Measurements from ENCODE around the gene APBB2.
"Not testable (repeated sequence)": the region's sequence is repeated elsewhere in the genome, so short reads cannot be mapped to it uniquely, and the experiment has no call there.

Gene APBB2

GRCh38 chr4:40998675-40999358 lies 215.5 kb downstream of the APBB2 start:
- Histone ChIP-seq H3K27me3 (ENCODE audit: insufficient read depth, low read length) (no peaks in the 10 kb centered on the region), H4K8ac (ENCODE audit: low read depth, low read length) (no peak overlapping the region), H3K23ac (ENCODE audit: low read length) (no peak overlapping the region), H3K79me1 (ENCODE audit: low read length) (no peaks in the 10 kb centered on the region), H3K9me3 (ENCODE audit: insufficient read depth, low read depth, low read length) (no peaks in the 10 kb centered on the region), H2BK5ac (ENCODE audit: low read depth, low read length, poor library complexity) (no peak overlapping the region), H3K4me2 (ENCODE audit: low read length) (no peak overlapping the region), H3K4ac (ENCODE audit: low read depth, low read length) (no peak overlapping the region), H2BK12ac (ENCODE audit: low read length) (no peak overlapping the region), H3K14ac (ENCODE audit: low read length) (no peak overlapping the region), H2BK120ac (ENCODE audit: insufficient read depth, low read length, poor library complexity) (no peak overlapping the region), H4K12ac (ENCODE audit: low read depth, low read length) (no peak overlapping the region), H3K36me3 (ENCODE audit: control insufficient read depth in 1 of 2, insufficient read depth in 2 of 2, low read length in 2 of 2) (no peaks in the 10 kb centered on the region), H3K9ac (ENCODE audit: low read length) (no peak overlapping the region), H4K91ac (ENCODE audit: low read depth, low read length) (no peak overlapping the region), H2AK5ac (ENCODE audit: low read length) (no peak overlapping the region), H3K18ac (ENCODE audit: low read length) (no peak overlapping the region), H3K4me1 (ENCODE audit: control insufficient read depth in 1 of 2, insufficient read depth in 2 of 2, low read length in 2 of 2) (peaks cover 1 to 3% of the 10 kb centered on the region in 2 experiments), H3K27ac (ENCODE audit: low read depth, low read length) (no peak overlapping the region), H2AFZ (ENCODE audit: insufficient read depth, low read length, poor library complexity) (no peak overlapping the region), H3K79me2 (ENCODE audit: control insufficient read depth, insufficient read depth, low read length, poor library complexity) (no peaks in the 10 kb centered on the region), H3K4me3 (ENCODE audit: low read depth, low read length) (no peak overlapping the region)
- no CpG with 5 or more reads among the region's 10 CpGs for WGBS (ENCODE audit: extremely low coverage, insufficient coverage, insufficient read length)
- DNase-seq = peak in 1 of 2 donors; percentile 41

GRCh38 chr4:40995850-40996249 lies 218.5 kb downstream of the APBB2 start:
- H3K36me3 ChIP-seq (ENCODE audit: control insufficient read depth in 1 of 2, insufficient read depth in 2 of 2, low read length in 2 of 2) = no peaks in the 10 kb centered on the region
- no peak overlapping the region for H4K91ac ChIP-seq (ENCODE audit: low read depth, low read length)
- H2BK120ac ChIP-seq (ENCODE audit: insufficient read depth, low read length, poor library complexity) = no peak overlapping the region
- no peaks in the 10 kb centered on the region for H3K27me3 ChIP-seq (ENCODE audit: insufficient read depth, low read length)
- H3K4me2 ChIP-seq (ENCODE audit: low read length) = no peak overlapping the region
- no peak overlapping the region for H3K4me3 ChIP-seq (ENCODE audit: low read depth, low read length)
- no peak overlapping the region for H3K27ac ChIP-seq (ENCODE audit: low read depth, low read length)
- H4K8ac ChIP-seq (ENCODE audit: low read depth, low read length) = no peak overlapping the region
- WGBS (ENCODE audit: extremely low coverage, insufficient coverage, insufficient read length) = no CpG with 5 or more reads among the region's 2 CpGs
- no peak overlapping the region for H2AFZ ChIP-seq (ENCODE audit: insufficient read depth, low read length, poor library complexity)
- H2BK12ac ChIP-seq (ENCODE audit: low read length) = no peak overlapping the region
- H3K23ac ChIP-seq (ENCODE audit: low read length) = no peak overlapping the region
- H3K79me2 ChIP-seq (ENCODE audit: control insufficient read depth, insufficient read depth, low read length, poor library complexity) = no peaks in the 10 kb centered on the region
- no peak overlapping the region for H3K18ac ChIP-seq (ENCODE audit: low read length)
- no peak overlapping the region for H3K14ac ChIP-seq (ENCODE audit: low read length)
- H3K9me3 ChIP-seq (ENCODE audit: insufficient read depth, low read depth, low read length) = no peaks in the 10 kb centered on the region
- DNase-seq = no peak
- no peak overlapping the region for H4K12ac ChIP-seq (ENCODE audit: low read depth, low read length)
- H3K4me1 ChIP-seq (ENCODE audit: control insufficient read depth in 1 of 2, insufficient read depth in 2 of 2, low read length in 2 of 2) = peaks cover 1 to 3% of the 10 kb centered on the region in 2 experiments
- H3K9ac ChIP-seq (ENCODE audit: low read length) = no peak overlapping the region
- no peaks in the 10 kb centered on the region for H3K79me1 ChIP-seq (ENCODE audit: low read length)
- H2AK5ac ChIP-seq (ENCODE audit: low read length) = no peak overlapping the region
- no peak overlapping the region for H2BK5ac ChIP-seq (ENCODE audit: low read depth, low read length, poor library complexity)
- H3K4ac ChIP-seq (ENCODE audit: low read depth, low read length) = no peak overlapping the region

- H2BK5ac ChIP-seq (ENCODE audit: low read depth, low read length, poor library complexity); H3K27ac ChIP-seq (ENCODE audit: low read depth, low read length); H4K12ac ChIP-seq (ENCODE audit: low read depth, low read length); H3K23ac ChIP-seq (ENCODE audit: low read length); H4K91ac ChIP-seq (ENCODE audit: low read depth, low read length); H2AFZ ChIP-seq (ENCODE audit: insufficient read depth, low read length, poor library complexity); H3K4me1 ChIP-seq (ENCODE audit: control insufficient read depth in 1 of 2, insufficient read depth in 2 of 2, low read length in 2 of 2); H3K18ac ChIP-seq (ENCODE audit: low read length); H3K4ac ChIP-seq (ENCODE audit: low read depth, low read length); H2AK5ac ChIP-seq (ENCODE audit: low read length); DNase-seq; H4K8ac ChIP-seq (ENCODE audit: low read depth, low read length); H3K79me2 ChIP-seq (ENCODE audit: control insufficient read depth, insufficient read depth, low read length, poor library complexity); H3K4me2 ChIP-seq (ENCODE audit: low read length); H3K36me3 ChIP-seq (ENCODE audit: control insufficient read depth in 1 of 2, insufficient read depth in 2 of 2, low read length in 2 of 2); H3K9me3 ChIP-seq (ENCODE audit: insufficient read depth, low read depth, low read length); H3K27me3 ChIP-seq (ENCODE audit: insufficient read depth, low read length); H3K14ac ChIP-seq (ENCODE audit: low read length); H2BK12ac ChIP-seq (ENCODE audit: low read length); H2BK120ac ChIP-seq (ENCODE audit: insufficient read depth, low read length, poor library complexity); H3K9ac ChIP-seq (ENCODE audit: low read length); H3K4me3 ChIP-seq (ENCODE audit: low read depth, low read length); H3K79me1 ChIP-seq (ENCODE audit: low read length): not testable (repeated sequence)
- WGBS (ENCODE audit: extremely low coverage, insufficient coverage, insufficient read length) = no CpG with 5 or more reads among the region's 4 CpGs
Observed at GRCh38 chr4:40994321-40994720, 220.0 kb downstream of the APBB2 start.

- H3K27ac ChIP-seq (ENCODE audit: low read depth, low read length); H2BK5ac ChIP-seq (ENCODE audit: low read depth, low read length, poor library complexity); H4K91ac ChIP-seq (ENCODE audit: low read depth, low read length); H3K23ac ChIP-seq (ENCODE audit: low read length); H3K9ac ChIP-seq (ENCODE audit: low read length); H2BK12ac ChIP-seq (ENCODE audit: low read length); H3K4ac ChIP-seq (ENCODE audit: low read depth, low read length); H4K12ac ChIP-seq (ENCODE audit: low read depth, low read length); H3K18ac ChIP-seq (ENCODE audit: low read length); H3K27me3 ChIP-seq (ENCODE audit: insufficient read depth, low read length); H3K79me2 ChIP-seq (ENCODE audit: control insufficient read depth, insufficient read depth, low read length, poor library complexity); H3K14ac ChIP-seq (ENCODE audit: low read length); H3K9me3 ChIP-seq (ENCODE audit: insufficient read depth, low read depth, low read length); H2AK5ac ChIP-seq (ENCODE audit: low read length); H2BK120ac ChIP-seq (ENCODE audit: insufficient read depth, low read length, poor library complexity); H3K4me1 ChIP-seq (ENCODE audit: control insufficient read depth in 1 of 2, insufficient read depth in 2 of 2, low read length in 2 of 2); H4K8ac ChIP-seq (ENCODE audit: low read depth, low read length); H3K4me3 ChIP-seq (ENCODE audit: low read depth, low read length); H2AFZ ChIP-seq (ENCODE audit: insufficient read depth, low read length, poor library complexity); H3K79me1 ChIP-seq (ENCODE audit: low read length); H3K36me3 ChIP-seq (ENCODE audit: control insufficient read depth in 1 of 2, insufficient read depth in 2 of 2, low read length in 2 of 2); DNase-seq; H3K4me2 ChIP-seq (ENCODE audit: low read length): not testable (repeated sequence)
- no CpG with 5 or more reads among the region's 2 CpGs for WGBS (ENCODE audit: extremely low coverage, insufficient coverage, insufficient read length)
Observed at GRCh38 chr4:40993296-40993693, 221.0 kb downstream of the APBB2 start.
